PC-3 (cell line): ENCODE results near the gene SFXN3.

Source experiments
- CTCF ChIP-seq: fragments of 300-600 bp; sonication (generic); conservative IDR thresholded peaks from 2 replicates; pipeline ENCODE4 v1.5.1; 2017; ENCODE audit warnings: antibody characterized with exemption, low read depth, mild to moderate bottlenecking, low read length
- EZH2 ChIP-seq: fragments of 300-600 bp; sonication (generic); IDR thresholded peaks from one replicate; pipeline ENCODE4 v1.6.1; 2017; ENCODE audit warnings: antibody characterized with exemption, mild to moderate bottlenecking, low read length; ENCODE audit not compliant: unreplicated experiment

- TF ChIP-seq CTCF = no peak
- TF ChIP-seq EZH2 = no peak
Measured at GRCh38 chr10:101000127-101000914, 30.7 kb upstream of the SFXN3 start.
